ENCODE results near the gene SPATS2L. TPM values are rescaled to one million over a fixed set of nuclear protein-coding genes. Genes with fewer than 3 reads are reported as not detected.

SPATS2L gene
- total RNA-seq, 1 experiment from 2014 or later: 47.3 TPM

DNA sequence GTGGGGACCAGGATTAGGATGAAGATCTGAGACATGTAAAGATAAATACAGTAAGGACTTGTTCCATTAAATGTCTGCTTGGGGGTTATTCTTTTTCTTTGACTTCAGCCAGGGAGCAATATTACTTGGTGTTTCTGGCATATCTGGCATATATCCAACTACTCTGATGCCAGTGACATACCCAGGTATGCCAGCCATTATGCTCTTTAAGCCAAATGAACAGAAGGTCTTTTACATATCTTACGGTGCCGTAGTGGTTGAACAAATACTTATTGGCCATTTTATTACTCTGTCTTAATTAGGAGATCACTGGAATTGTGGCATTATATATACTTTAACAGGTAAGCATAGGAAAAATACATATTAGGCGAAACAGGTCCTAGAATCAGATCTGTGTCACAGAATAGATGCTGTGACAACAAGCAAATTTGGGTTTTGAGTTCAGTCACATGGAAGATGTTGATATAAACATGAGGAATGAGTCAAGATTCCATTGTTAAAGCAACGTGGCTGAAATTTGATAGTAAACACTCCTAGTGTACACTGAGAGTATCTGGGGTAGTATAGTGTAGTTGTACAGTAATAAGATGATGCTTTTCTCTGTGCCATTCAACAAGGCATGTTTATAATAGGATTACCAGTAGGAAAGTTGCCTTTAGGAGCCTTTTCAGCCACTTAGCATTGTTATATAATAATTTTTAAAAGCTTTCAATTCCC, 140.8 kb downstream of the SPATS2L start:
- Histone ChIP-seq H2BK20ac (ENCODE audit: low read depth, low read length, poor library complexity, severe bottlenecking) (no peak overlapping the region), H3K23ac (ENCODE audit: insufficient read length, low read depth, low read length) (no peak overlapping the region), H3K18ac (ENCODE audit: insufficient read length, low read depth, low read length) (no peak overlapping the region), H3K4ac (ENCODE audit: low read depth, low read length) (no peak overlapping the region), H3K56ac (ENCODE audit: insufficient read length, low read depth, low read length) (no peak overlapping the region), H3K14ac (ENCODE audit: insufficient read depth, low read length) (no peak overlapping the region), H3K4me2 (ENCODE audit: insufficient read depth, insufficient read length, low read length) (no peak overlapping the region), H3K23me2 (ENCODE audit: insufficient read length, low read depth, low read length, poor library complexity, severe bottlenecking) (no peaks in the 10 kb centered on the region), H3K79me2 (ENCODE audit: insufficient read depth, low read length) (no peaks in the 10 kb centered on the region), H4K91ac (ENCODE audit: insufficient read length, low read depth, low read length) (no peak overlapping the region), H2BK120ac (ENCODE audit: low read depth, low read length, poor library complexity, severe bottlenecking) (no peak overlapping the region), H4K8ac (replicated peaks; ENCODE audit: insufficient read length, low read depth, low read length) (no peak overlapping the region), H3K27ac (ENCODE audit: insufficient read length, low read depth, low read length) (no peak overlapping the region), H2BK12ac (ENCODE audit: insufficient read length, low read depth, low read length) (no peak overlapping the region), H2AK5ac (ENCODE audit: insufficient read length, low read length) (no peak overlapping the region), H3K27me3 (ENCODE audit: insufficient read depth, low read length) (no peaks in the 10 kb centered on the region), H2AFZ (ENCODE audit: low read length) (no peak overlapping the region), H2BK5ac (ENCODE audit: insufficient read length, low read length) (no peak overlapping the region), H2BK15ac (ENCODE audit: low read depth, low read length) (no peak overlapping the region), H4K5ac (ENCODE audit: insufficient read length, low read depth, low read length) (no peak overlapping the region), H3K9ac (ENCODE audit: extremely low read depth, insufficient read length, low read length) (no peak overlapping the region), H3T11ph (ENCODE audit: low read length) (no peak overlapping the region), H3K4me1 (ENCODE audit: insufficient read depth, low read length) (no peaks in the 10 kb centered on the region), H3K9me3 (ENCODE audit: control insufficient read depth, low read depth, low read length) (no peaks in the 10 kb centered on the region), H3K79me1 (ENCODE audit: insufficient read depth, low read depth, low read length, poor library complexity, severe bottlenecking) (no peaks in the 10 kb centered on the region), H4K20me1 (ENCODE audit: control insufficient read depth, insufficient read depth, insufficient read length) (no peaks in the 10 kb centered on the region)
- no peak for DNase-seq
- no peaks in the 10 kb centered on the region for H3K4me1 Mint-ChIP-seq
- H3K27ac Mint-ChIP-seq: no peak overlapping the region
- H3K4me3 Mint-ChIP-seq: no peak overlapping the region
- H3K9me3 Mint-ChIP-seq: no peaks in the 10 kb centered on the region
- TF ChIP-seq, protein P1, sequence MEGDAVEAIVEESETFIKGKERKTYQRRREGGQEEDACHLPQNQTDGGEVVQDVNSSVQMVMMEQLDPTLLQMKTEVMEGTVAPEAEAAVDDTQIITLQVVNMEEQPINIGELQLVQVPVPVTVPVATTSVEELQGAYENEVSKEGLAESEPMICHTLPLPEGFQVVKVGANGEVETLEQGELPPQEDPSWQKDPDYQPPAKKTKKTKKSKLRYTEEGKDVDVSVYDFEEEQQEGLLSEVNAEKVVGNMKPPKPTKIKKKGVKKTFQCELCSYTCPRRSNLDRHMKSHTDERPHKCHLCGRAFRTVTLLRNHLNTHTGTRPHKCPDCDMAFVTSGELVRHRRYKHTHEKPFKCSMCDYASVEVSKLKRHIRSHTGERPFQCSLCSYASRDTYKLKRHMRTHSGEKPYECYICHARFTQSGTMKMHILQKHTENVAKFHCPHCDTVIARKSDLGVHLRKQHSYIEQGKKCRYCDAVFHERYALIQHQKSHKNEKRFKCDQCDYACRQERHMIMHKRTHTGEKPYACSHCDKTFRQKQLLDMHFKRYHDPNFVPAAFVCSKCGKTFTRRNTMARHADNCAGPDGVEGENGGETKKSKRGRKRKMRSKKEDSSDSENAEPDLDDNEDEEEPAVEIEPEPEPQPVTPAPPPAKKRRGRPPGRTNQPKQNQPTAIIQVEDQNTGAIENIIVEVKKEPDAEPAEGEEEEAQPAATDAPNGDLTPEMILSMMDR (conservative IDR thresholded peaks at IDR 0.05): no peak
- no CpG with 5 or more reads among the region's 4 CpGs for WGBS (ENCODE audit: extremely low coverage, insufficient read length, low lambda C conversion rate)
- H3K36me3 Mint-ChIP-seq (ENCODE audit: insufficient read depth in 1 of 3, low read depth in 3 of 3): peaks cover 3 to 34% (median 4%) of the 10 kb centered on the region in 3 experiments; a peak in 5 of 7 replicates
- no peaks in the 10 kb centered on the region for H3K27me3 Mint-ChIP-seq (ENCODE audit: low read depth)
